IPS-18a (cell line): Measurements from ENCODE around the gene TMC2.

ENCODE experiments used
- H3K27ac ChIP-seq: one replicate; pipeline ENCODE4 v1.5.1; 2013; ENCODE audit warnings: low read length
- H3K27me3 ChIP-seq: one replicate; pipeline ENCODE4 v1.6.1; 2013; ENCODE audit warnings: mild to moderate bottlenecking, low read length; ENCODE audit not compliant: control insufficient read depth, insufficient read depth
- H3K36me3 ChIP-seq: one replicate; pipeline ENCODE4 v1.6.1; 2013; ENCODE audit warnings: low read depth, low read length; ENCODE audit not compliant: control insufficient read depth
- H3K4me1 ChIP-seq: one replicate; pipeline ENCODE4 v1.6.1; 2013; ENCODE audit warnings: low read depth, low read length; ENCODE audit not compliant: control insufficient read depth
- H3K4me3 ChIP-seq: one replicate; pipeline ENCODE4 v1.5.1; 2013; ENCODE audit warnings: low read length
- H3K9ac ChIP-seq: one replicate; pipeline ENCODE4 v1.6.1; 2013; ENCODE audit warnings: mild to moderate bottlenecking, low read length, moderate library complexity
- H3K9me3 ChIP-seq: one replicate; pipeline ENCODE4 v1.6.1; 2013; ENCODE audit warnings: low read depth, low read length; ENCODE audit not compliant: control insufficient read depth

Gene TMC2

DNA sequence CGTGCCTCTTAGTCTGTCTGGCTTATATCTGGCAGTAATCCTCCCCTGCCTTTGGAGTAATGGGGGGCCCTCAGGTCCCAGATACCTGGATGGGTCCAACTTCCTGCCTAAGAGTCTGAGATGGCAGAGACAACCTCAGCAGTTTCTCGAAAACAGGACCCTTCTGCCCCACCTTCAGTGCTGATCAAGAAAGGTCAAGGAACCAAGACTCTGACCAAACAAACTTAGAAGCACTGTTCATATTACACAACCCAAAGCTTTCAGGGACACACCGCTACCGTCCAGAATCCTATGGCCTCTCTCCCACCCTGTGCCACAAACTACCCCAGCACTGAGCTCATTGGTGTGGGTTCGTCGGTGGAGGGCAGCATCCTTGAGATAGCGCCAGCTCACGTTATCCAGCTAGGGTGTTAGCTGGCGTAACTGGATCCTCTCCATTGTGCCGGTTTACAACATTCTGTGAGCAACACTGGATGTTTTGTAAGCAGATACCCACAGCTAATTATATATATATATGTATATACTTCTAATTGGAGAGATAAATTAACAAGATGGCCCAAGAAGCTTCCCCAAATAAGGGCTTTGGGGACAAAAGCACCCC, 7.6 kb upstream of the TMC2 start:
- Histone ChIP-seq H3K36me3 (no peaks in the 10 kb centered on the region), H3K9me3 (no peaks in the 10 kb centered on the region), H3K27me3 (peaks cover 43% of the 10 kb centered on the region)

DNA sequence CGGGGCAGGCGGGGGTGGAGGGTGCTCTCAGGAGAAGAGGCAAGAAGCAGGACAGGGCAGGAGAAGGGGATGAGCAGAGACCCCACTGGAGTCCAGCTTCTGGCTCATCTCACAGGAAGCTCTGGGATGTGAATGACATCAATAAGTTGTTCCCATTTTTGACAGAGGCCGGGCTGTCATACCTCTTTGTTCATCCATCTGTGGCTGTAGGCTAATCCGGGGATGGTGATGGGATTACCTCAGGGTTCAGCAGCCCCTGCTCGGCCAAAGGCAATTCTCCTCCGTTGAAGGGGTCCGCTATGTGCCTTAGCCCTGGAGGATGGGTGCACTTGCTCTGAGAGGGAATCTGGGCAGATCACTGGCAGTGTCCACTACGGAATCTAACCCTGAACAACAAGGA, 3.3 kb upstream of the TMC2 start:
- no peak overlapping the region for H3K27ac ChIP-seq
- H3K9ac ChIP-seq = no peak overlapping the region
- H3K9me3 ChIP-seq = no peaks in the 10 kb centered on the region
- peaks cover 8% of the 10 kb centered on the region for H3K27me3 ChIP-seq
- H3K36me3 ChIP-seq = no peaks in the 10 kb centered on the region
- peaks cover 4% of the 10 kb centered on the region for H3K4me1 ChIP-seq
- H3K4me3 ChIP-seq = no peak overlapping the region

More for the DNA sequence above, 7.6 kb upstream of the TMC2 start:
- Histone ChIP-seq H3K9ac (no peak overlapping the region), H3K4me3 (no peak overlapping the region), H3K27ac (no peak overlapping the region), H3K4me1 (peaks cover 4% of the 10 kb centered on the region)

DNA sequence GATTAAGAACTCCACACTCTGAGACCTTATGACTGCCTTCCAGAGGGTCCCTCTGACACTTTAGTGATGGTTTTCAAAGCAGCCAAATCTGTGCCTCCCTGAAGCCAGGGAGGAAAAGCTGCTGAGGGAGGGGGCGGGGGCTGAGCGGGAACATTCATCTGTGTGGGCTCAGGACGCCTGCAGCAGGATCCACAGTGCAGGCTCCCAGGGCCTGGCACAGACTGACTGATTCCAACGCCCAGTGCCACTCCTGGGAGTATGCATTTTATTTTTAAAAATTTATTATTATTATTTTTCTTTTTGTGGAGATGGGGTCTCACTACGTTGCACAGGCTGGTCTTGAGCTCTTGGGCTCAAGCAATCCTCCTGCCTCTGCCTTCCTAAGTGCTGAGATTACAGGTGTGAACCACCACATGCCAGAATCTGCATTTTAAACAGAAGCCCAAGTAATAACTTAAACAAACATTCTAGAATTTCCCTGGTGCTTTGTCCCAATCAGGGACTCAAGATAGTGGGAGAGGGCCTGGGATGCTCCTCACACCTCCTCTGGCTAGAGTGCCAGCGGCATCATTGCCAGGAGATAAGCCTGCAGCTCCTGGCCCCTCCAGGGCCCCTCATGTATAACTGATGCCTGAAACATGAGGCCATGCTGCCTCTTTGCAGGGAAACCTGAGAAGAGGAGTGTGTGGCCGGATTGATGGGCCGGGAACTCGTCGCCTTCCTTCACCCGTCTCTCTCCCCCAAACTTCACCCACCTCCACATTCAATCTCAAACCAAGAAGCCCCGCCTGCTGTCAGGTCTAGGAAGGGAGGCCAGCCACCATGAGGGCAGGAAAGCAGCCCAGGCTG, 438 bp upstream of the TMC2 start:
- no peaks in the 10 kb centered on the region for H3K36me3 ChIP-seq
- no peak overlapping the region for H3K9ac ChIP-seq
- no peak overlapping the region for H3K4me3 ChIP-seq
- H3K9me3 ChIP-seq = no peaks in the 10 kb centered on the region
- H3K27ac ChIP-seq = no peak overlapping the region
- peaks cover 5% of the 10 kb centered on the region for H3K27me3 ChIP-seq
- peaks cover 4% of the 10 kb centered on the region for H3K4me1 ChIP-seq

DNA sequence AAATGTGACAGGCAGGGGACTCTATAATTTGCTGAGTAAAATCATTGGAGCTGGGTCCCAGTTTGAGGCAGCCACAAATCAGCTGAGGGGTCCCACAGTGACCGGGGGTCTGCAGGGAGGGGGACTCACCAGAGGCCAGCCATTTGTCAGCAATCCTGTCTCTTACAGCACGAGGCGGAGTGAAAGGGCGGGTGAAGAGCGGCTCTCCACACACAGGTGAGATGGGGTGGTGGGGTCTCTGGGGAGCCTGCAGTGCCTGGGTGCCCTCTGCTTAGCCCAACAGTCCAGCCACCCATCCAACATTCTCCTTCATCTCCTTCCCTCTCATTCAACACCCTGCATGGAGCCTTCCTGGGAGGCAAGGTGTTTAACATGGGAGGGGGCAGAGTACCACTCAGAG, 728 bp downstream of the TMC2 start:
- Histone ChIP-seq H3K4me3 (no peak overlapping the region), H3K27ac (no peak overlapping the region), H3K9ac (no peak overlapping the region), H3K27me3 (peaks cover 5% of the 10 kb centered on the region), H3K9me3 (no peaks in the 10 kb centered on the region), H3K4me1 (peaks cover 4% of the 10 kb centered on the region), H3K36me3 (no peaks in the 10 kb centered on the region)

DNA sequence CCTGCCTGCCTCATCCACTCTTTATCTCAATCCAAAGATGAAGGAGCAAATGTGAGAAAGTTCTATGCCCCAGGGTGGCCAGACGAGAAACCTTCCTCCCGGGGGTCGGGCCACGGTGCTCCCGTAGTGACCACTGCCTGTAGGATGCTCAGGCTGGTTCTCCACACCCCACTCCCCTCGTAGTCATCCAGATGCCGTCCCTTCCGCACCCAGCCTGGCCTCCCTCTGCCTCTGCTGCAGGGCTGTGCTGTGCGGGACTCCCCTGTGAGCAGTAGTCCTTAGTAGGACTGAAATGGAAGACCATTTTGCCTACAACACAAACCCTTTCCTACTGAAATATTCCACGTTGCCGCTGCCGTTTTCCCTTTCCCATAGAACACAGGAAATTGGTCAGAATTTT, 2.0 kb downstream of the TMC2 start:
- Histone ChIP-seq H3K9ac (no peak overlapping the region), H3K27me3 (peaks cover 5% of the 10 kb centered on the region)

DNA sequence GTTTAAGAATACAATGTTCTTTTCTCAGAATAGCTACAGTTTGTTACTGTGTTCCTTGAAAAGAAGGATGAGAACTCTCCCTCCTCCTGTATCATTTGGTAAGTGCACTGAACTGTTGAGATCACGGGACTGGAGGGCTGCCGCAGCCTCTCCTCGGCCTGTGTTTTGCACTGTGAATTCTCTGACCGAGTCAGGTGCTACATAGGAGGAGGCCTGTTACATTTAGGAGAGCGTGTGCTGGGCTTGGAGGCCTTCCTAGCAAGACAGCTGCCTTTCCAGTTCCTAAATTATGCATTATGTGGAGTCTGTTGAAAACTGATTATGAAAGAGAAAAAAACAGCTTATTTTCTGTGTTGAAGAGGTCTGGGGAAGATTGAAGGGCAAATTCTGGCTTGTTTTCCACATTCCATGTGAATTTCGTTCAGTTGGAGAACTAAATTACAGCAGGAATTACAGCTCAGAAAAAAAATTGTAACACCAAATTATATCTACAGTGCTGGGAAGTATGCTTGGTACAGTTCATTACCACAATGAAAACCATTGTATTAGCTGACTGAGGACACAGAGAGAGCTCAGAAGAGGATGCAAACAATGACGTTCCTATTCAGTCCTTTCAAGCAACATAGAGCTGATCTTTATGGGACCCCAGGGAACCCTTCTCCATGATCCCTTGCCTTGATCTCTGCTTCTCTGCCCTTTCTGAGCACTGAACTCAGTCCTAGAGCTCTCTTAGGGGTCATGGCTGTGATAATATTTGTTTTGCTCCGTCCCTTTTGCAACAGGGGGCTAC, 2.8 kb downstream of the TMC2 start:
- H3K36me3 ChIP-seq = no peaks in the 10 kb centered on the region
- no peak overlapping the region for H3K9ac ChIP-seq
- H3K4me1 ChIP-seq = no peaks in the 10 kb centered on the region
- no peak overlapping the region for H3K27ac ChIP-seq
- H3K27me3 ChIP-seq = peaks cover 5% of the 10 kb centered on the region
- no peaks in the 10 kb centered on the region for H3K9me3 ChIP-seq
- no peak overlapping the region for H3K4me3 ChIP-seq

More for the DNA sequence above, 2.0 kb downstream of the TMC2 start:
- Histone ChIP-seq H3K4me3 (no peak overlapping the region), H3K27ac (no peak overlapping the region), H3K36me3 (no peaks in the 10 kb centered on the region), H3K9me3 (no peaks in the 10 kb centered on the region), H3K4me1 (peaks cover 4% of the 10 kb centered on the region)

DNA sequence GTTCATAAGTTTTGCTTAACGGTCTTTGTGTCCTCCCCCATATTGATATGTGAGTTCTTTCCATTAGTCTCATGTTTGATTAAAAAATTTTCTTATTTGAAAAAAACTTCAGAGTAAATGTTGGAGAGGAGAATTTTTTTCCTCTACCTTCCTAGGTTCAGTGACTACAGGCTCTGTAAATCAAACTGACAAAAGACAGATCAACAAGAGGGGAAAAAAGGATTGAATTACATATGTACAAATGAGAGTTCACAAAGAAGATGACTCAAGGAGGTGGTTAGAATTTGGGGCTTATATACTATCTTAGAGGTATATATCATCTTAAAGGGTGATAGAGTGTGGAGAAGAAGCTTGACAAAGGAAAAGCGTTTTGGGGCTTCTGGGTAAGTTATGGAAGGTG, 5.6 kb downstream of the TMC2 start:
- H3K9ac ChIP-seq = no peak overlapping the region
- no peaks in the 10 kb centered on the region for H3K36me3 ChIP-seq
- H3K9me3 ChIP-seq = no peaks in the 10 kb centered on the region
- H3K4me3 ChIP-seq = no peak overlapping the region
- peaks cover 5% of the 10 kb centered on the region for H3K27me3 ChIP-seq
- H3K27ac ChIP-seq = no peak overlapping the region
- no peaks in the 10 kb centered on the region for H3K4me1 ChIP-seq

DNA sequence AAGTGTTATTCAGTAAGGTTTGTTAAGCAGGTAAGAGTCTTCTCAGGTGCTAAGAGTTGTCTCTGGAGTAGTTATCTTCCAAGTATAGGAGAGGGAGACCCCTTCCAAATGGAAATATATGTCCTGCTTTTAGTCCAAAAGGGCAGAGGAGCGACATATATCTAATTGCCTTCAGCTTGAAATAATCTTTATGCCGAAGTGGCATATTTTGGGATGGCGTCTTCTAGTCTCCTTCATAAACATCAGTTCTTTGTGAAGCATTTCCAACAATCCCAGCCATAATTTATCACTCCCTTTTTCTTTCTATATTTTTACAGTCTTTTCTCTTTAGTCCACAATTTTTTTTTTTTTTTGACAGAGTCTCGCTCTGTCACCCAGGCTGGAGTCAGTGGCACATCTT, 6.0 kb downstream of the TMC2 start:
- Histone ChIP-seq H3K27ac (no peak overlapping the region), H3K36me3 (no peaks in the 10 kb centered on the region), H3K4me1 (no peaks in the 10 kb centered on the region), H3K9ac (no peak overlapping the region), H3K27me3 (peaks cover 5% of the 10 kb centered on the region), H3K9me3 (no peaks in the 10 kb centered on the region), H3K4me3 (no peak overlapping the region)

DNA sequence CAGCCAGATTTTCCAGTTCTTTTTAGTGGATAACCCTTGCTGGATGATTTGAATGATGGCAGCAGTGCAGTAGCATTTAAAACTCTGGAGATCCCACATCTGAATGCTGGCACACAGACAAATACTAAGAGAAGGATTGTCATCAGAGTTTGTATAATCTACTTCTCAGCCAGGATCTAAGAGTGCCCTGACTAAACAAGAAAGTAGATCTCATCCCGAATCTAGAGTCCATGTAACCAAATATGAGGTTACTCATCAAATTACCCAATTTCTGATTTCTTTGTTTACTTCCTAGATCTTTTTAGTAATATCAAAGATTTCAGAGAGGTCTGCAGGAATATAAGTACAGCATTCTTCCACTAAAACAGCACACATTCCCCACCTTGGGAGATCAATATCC, 7.8 kb downstream of the TMC2 start:
- no peak overlapping the region for H3K9ac ChIP-seq
- H3K9me3 ChIP-seq = no peaks in the 10 kb centered on the region
- no peaks in the 10 kb centered on the region for H3K4me1 ChIP-seq
- no peak overlapping the region for H3K4me3 ChIP-seq
- H3K27ac ChIP-seq = no peak overlapping the region
- H3K36me3 ChIP-seq = no peaks in the 10 kb centered on the region
- H3K27me3 ChIP-seq = peaks cover 5% of the 10 kb centered on the region

DNA sequence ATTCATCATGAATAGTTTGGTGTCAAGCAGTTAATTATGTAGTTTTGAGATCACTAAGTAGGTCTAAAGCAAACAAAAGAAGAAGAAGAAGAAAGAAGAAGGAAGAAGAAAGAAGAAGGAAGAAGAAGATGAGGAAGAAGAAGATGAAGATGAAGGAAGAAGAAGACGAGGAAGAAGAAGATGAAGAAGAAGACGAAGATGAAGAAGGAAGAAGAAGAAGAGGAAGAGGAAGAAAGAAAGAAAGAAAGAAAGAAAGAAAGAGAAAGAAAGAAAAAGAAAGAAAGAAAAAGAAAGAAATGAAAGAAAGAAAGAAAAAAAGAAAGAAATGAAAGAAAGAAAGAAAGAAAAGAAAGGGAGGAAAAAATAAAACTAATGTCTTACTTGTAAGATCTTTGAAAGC, 9.2 kb downstream of the TMC2 start:
- Histone ChIP-seq H3K9me3 (no peaks in the 10 kb centered on the region), H3K4me1 (no peaks in the 10 kb centered on the region), H3K9ac (no peak overlapping the region), H3K4me3 (no peak overlapping the region), H3K27me3 (peaks cover 5% of the 10 kb centered on the region), H3K36me3 (no peaks in the 10 kb centered on the region), H3K27ac (no peak overlapping the region)

DNA sequence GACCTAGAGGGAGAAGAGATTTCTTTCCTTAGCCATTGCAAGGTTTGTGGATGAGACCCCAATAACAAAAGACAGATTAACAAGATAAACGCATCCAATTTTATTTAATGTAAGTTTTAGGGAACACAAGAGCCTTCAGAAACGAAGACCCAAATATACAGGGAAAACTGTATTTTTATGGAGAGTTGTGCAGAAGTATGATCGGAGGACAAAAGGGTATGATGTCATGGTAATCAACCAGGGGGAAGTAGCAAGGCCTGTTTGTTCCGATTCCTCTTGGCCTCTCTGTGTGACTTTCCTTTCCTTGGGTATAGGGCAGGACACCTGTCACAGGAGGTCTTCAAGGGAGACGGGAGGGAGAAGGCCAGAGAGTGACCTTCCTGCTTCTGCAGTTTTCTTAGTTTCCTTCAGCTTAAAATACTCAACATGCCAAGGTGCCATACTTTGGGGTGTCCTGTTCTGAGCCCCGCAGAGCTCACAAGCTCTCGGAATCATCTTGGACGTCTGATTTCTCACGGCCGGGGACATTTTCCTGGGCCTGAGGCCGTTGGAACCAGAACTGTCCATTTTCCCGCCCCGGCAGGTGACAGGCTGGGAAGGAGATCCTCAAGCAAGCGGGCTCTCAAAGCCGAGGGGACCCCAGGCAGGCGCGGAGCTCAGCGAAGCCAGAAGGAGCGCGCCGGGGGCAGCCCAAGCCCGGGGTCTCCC, 21.7 kb downstream of the TMC2 start:
- Histone ChIP-seq H3K27me3 (peaks cover 59% of the 10 kb centered on the region), H3K4me3 (peak overlapping the region; percentile 62), H3K4me1 (no peaks in the 10 kb centered on the region), H3K9me3 (no peaks in the 10 kb centered on the region), H3K9ac (no peak overlapping the region), H3K27ac (no peak overlapping the region), H3K36me3 (no peaks in the 10 kb centered on the region)
